GM19328 (cell line): Measurements from ENCODE around the gene EDDM13.
A peak's percentile ranks its signal among the peaks of the same experiment; 100 is the strongest.
"Not testable (repeated sequence)": the region's sequence is repeated elsewhere in the genome, so short reads cannot be mapped to it uniquely, and the experiment has no call there.

ENCODE experiments used
- ATAC-seq: cut with Tn5 transposase; IDR thresholded peaks from one replicate; pipeline ENCODE4 v1.9.1; 2021; ENCODE audit warnings: mild to moderate bottlenecking, moderate library complexity; ENCODE audit not compliant: unreplicated experiment

The EDDM13 gene

GRCh38 chr19:56294549-56294948, 22.0 kb downstream of the EDDM13 start:
- no peak for ATAC-seq

GRCh38 chr19:56295531-56296455, 23.2 kb downstream of the EDDM13 start:
- ATAC-seq: no peak

GRCh38 chr19:56297010-56297409, 24.5 kb downstream of the EDDM13 start:
- no peak for ATAC-seq

- ATAC-seq: no peak
Measured at GRCh38 chr19:56299688-56300087, 27.1 kb downstream of the EDDM13 start.

- no peak for ATAC-seq
Measured at GRCh38 chr19:56301155-56301554, 28.6 kb downstream of the EDDM13 start.

- ATAC-seq: no peak
Measured at GRCh38 chr19:56301886-56302620, 29.5 kb downstream of the EDDM13 start.

- ATAC-seq: no peak
Measured at GRCh38 chr19:56304243-56304642, 31.7 kb downstream of the EDDM13 start.

- ATAC-seq: no peak
Measured at GRCh38 chr19:56306016-56306415, 33.5 kb downstream of the EDDM13 start.

- ATAC-seq: not testable (repeated sequence)
Measured at GRCh38 chr19:56307062-56307461, 34.5 kb downstream of the EDDM13 start.

GRCh38 chr19:56308792-56309191, 36.2 kb downstream of the EDDM13 start:
- ATAC-seq: no peak

GRCh38 chr19:56309511-56310185, 37.1 kb downstream of the EDDM13 start:
- ATAC-seq: no peak

GRCh38 chr19:56310462-56310861, 37.9 kb downstream of the EDDM13 start:
- ATAC-seq: no peak

GRCh38 chr19:56312342-56312741, 39.8 kb downstream of the EDDM13 start:
- no peak for ATAC-seq

- ATAC-seq: no peak
Measured at GRCh38 chr19:56312787-56313657, 40.5 kb downstream of the EDDM13 start.

GRCh38 chr19:56314018-56314380, 41.5 kb downstream of the EDDM13 start:
- ATAC-seq: no peak

GRCh38 chr19:56314381-56315076, 42.0 kb downstream of the EDDM13 start, which contains the start of gene ZSCAN5A:
ZSCAN5A (minus strand) TSS chr19:56314839; CDS start chr19:56225046, 89,793 bp downstream.
- peak; percentile 71 for ATAC-seq

- peak; percentile 73 for ATAC-seq
Measured at GRCh38 chr19:56315077-56315828, 42.7 kb downstream of the EDDM13 start.

- ATAC-seq: no peak
Measured at GRCh38 chr19:56316728-56317127, 44.2 kb downstream of the EDDM13 start.

- ATAC-seq: no peak
Measured at GRCh38 chr19:56317749-56318148, 45.2 kb downstream of the EDDM13 start.
